ENCODE measurements around the gene MIA2. TPM values are rescaled to one million over a fixed set of nuclear protein-coding genes. Genes with fewer than 3 reads are reported as not detected.
"Not testable (repeated sequence)": the region's sequence is repeated elsewhere in the genome, so short reads cannot be mapped to it uniquely, and the experiment has no call there.

MIA2 gene
- polyA plus RNA-seq, 4 donors, result 74.1 to 92.8 (median 81.3) TPM

DNA sequence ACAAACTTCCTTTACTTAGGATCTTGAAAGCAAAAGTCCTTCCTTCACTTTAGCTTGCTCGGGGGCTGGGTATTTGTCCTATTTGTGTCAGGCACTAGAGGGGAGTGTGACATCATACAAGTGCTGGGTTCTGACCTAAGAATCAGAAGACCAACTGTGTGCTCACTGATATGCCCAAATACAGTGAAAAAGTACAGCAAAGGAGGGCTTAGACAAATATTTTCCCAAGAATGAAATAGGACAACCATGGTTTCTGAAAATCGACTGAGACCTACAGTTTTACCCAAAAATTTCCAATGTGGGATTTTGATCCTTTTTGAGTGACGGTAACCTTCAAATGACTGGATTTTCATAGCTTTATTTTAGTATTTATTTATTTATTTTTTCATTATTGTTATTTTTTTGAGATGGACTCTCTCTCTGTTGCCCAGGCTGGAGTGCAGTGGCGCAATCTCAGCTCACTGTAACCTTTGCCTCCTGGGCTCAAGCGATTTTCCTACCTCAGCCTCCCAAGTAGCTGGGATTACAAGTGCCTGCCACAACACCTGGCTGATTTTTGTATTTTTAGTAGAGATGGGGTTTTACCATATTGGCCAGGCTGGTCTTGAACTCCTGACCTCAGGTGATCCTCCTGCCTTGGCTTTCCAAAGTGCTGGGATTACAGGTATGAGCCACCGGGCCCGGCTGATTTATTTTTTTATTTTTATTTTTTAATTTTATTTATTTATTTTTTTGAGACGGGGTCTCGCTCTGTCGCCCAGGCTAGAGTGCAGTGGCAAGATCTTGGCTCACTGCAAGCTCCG is 1.8 kb upstream of the MIA2 start:
- DNase-seq (ENCODE audit: low read depth in 4 of 4, low spot score in 3 of 4), result not testable (repeated sequence)

DNA sequence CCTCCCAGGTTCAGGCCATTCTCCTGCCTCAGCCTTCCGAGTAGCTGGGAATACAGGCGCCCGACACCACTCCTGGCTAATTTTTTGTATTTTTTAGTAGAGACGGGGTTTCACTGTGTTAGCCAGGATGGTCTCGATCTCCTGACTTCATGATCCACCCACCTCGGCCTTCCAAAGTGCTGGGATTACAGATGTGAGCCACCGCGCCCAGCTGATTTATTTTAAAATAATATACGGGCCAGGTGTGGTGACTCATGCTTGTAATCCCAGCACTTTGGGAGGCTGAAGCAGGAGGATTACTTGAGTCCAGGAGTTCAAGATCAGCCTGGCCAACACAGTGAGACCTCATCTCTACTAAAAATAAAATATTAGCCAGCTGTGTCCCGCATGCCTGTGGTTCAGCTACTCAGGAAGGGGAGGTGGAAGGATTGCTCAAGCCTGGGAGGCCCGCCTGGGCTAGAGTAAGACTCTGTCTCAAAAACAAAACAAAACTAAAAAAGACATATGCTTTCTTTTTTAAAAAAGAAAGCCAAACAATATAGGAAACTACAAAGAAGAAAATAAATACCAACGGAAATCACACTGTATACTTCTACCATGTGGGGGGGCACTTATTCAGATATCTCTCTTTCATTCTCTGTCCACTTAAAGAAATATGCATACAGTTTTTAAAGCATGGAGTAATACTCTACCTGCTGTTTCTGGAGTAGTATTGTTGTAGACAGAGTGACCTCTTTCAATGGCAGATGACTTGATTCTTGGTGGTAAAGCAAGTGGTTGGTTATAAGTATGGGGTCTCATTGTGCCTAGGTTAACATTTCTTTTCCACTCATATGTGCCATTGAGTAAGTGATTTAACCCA is 930 bp upstream of the MIA2 start:
- no peak for DNase-seq (ENCODE audit: low read depth in 4 of 4, low spot score in 3 of 4)

DNA sequence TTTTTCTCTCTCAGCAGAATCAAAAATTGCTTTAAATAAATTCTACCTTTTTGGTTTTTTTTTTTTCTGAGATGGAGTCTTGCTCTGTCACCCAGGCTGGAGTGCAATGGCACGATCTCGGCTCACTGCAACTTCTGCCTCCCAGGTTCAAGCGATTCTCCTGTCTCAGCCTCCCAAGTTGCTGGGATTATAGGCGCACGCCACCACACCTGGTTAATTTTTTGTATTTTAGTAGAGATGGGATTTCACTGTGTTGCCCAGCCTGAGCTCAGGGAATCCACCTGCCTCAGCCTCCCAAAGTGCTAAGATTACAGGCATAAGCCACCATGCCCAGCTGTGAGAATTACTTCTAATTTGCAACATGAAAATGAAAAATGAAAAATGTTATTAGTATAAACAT is 1.3 kb downstream of the MIA2 start:
- DNase-seq (ENCODE audit: low read depth in 4 of 4, low spot score in 3 of 4), result not testable (repeated sequence)

- DNase-seq (ENCODE audit: low read depth in 4 of 4, low spot score in 3 of 4), result not testable (repeated sequence)
Observed at GRCh38 chr14:39235466-39235865, 1.8 kb downstream of the MIA2 start.

DNA sequence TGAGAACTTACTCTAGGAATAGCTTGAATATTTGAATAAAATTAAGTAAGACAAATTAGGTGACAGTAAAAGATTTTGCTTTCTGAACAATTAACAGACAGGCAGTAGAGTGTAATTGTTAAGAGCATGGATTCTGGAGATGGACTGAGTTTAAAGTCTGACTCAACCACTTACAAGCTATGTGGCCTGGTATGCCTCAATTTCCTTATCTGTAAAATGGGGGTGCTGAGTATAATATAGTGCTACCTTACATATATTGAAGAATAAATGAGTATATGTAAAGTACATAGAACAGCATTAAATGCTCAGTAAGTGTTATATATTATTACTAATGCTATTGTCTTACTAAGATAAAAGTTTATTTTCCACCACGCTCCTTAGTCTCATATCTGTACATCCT is 7.1 kb downstream of the MIA2 start:
- no peak for DNase-seq (ENCODE audit: low read depth in 4 of 4, low spot score in 3 of 4)

DNA sequence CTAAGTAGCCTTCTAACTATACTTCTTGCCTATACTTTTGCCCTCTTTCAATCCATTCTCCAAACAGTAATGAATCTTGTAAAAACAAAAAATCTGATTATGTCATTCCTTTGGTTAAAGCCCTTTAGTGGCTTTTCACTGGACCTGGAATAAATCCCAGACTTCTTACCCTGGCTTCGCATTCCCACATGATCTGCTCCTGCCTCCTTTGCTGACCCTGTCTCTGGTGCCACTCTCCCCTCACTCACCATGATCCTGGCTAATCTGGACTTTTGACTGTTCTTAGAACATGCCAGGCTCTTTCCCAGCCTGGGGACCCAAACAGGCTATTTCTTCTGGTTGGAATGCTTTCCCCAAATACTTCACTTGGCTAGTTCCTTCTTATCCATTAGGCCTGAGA is 7.9 kb downstream of the MIA2 start:
- no peak for DNase-seq (ENCODE audit: low read depth in 4 of 4, low spot score in 3 of 4)

DNA sequence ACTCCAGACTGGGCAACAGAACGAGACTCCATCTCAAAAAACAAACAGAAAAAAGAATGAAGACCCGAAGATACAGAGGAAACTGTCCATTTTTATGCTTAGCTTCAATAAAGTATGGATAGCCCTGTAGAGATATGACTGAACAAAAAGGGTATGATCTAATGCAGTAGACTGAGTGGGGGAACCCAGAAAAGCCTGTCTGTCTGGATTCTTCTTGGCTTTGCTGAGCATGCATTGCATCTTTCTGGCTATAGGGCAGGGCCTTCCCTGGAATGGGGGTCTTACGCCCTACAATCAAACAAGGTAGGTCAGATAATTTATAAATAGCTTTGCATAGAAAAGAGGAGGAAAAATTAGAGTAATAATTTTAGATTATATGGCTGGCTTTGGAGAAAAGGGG is 10.1 kb downstream of the MIA2 start:
- DNase-seq (ENCODE audit: low read depth in 4 of 4, low spot score in 3 of 4), result no peak

DNA sequence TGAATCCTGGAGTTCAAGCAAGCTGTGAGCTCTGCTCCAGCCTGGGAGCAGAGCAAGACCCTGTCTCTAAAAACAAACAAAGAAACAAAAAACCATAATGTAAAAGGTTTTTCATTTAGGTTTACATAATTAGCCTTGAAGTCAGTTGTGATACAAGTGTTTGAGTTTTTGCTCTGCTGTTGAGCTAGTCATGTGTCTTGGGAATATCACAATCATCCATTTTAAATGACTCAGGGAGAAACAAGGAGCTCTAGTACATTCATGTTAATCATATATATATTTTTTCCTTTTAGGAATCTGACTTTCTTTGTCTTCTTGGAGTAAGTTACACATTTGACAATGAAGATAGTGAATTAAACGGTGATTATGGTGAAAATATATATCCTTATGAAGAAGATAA is 12.9 kb downstream of the MIA2 start:
- DNase-seq (ENCODE audit: low read depth in 4 of 4, low spot score in 3 of 4), result no peak

DNA sequence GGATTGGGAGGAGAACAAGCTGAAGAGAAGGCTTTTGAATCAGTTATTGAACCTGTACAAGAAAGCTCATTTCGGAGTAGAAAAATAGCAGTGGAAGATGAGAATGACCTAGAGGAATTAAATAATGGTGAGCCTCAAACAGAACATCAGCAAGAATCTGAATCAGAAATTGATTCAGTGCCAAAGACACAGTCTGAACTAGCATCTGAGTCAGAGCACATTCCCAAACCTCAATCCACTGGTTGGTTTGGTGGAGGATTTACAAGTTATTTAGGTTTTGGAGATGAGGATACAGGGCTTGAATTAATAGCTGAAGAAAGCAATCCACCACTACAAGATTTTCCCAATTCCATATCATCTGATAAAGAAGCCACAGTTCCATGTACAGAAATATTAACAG is 13.5 kb downstream of the MIA2 start:
- no peak for DNase-seq (ENCODE audit: low read depth in 4 of 4, low spot score in 3 of 4)

- no peak for DNase-seq (ENCODE audit: low read depth in 4 of 4, low spot score in 3 of 4)
Observed at GRCh38 chr14:39251547-39251946, 17.8 kb downstream of the MIA2 start.

- DNase-seq (ENCODE audit: low read depth in 4 of 4, low spot score in 3 of 4), result not testable (repeated sequence)
Observed at GRCh38 chr14:39257388-39257787, 23.7 kb downstream of the MIA2 start.

GRCh38 chr14:39258782-39259545 is 25.2 kb downstream of the MIA2 start:
- DNase-seq (ENCODE audit: low read depth in 4 of 4, low spot score in 3 of 4), result no peak

DNA sequence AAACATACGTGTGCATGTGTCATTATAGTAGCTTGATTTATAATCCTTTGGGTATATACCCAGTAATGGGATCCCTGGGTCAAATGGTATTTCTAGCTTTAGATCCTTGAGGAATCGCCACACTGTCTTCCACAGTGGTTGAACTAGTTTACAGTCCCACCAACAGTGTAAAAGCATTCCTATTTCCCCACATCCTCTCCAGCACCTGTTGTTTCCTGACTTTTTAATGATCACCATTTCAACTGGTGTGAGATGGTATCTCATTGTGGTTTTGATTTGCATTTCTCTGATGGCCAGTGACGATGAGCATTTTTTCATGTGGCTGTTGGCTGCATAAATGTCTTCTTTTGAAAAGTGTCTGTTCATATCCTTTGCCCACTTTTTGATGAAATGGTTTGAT is 26.4 kb downstream of the MIA2 start:
- DNase-seq (ENCODE audit: low read depth in 4 of 4, low spot score in 3 of 4), result not testable (repeated sequence)

GRCh38 chr14:39262214-39262613 is 28.5 kb downstream of the MIA2 start:
- not testable (repeated sequence) for DNase-seq (ENCODE audit: low read depth in 4 of 4, low spot score in 3 of 4)

DNA sequence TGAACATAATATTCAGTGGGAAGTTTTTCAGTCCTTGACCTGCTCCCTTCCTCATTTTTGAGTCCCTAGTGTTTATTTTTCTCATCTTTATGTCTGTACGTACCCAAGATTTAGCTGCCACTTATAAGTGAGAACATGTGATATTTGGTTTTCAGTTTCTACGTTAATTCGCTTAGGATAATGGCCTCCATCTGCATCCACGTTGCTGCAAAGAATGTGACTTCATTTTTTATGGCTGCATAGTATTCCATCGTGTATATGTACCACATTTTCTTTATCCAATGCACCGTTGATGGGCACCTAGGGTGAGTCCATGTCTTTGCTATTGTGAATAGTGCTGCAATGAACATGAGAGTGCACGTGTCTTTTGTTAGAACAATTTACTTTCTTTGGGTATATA is 30.3 kb downstream of the MIA2 start:
- no peak for DNase-seq (ENCODE audit: low read depth in 4 of 4, low spot score in 3 of 4)

- no peak for DNase-seq (ENCODE audit: low read depth in 4 of 4, low spot score in 3 of 4)
Observed at GRCh38 chr14:39264558-39264957, 30.8 kb downstream of the MIA2 start.

GRCh38 chr14:39265033-39265432 is 31.3 kb downstream of the MIA2 start:
- DNase-seq (ENCODE audit: low read depth in 4 of 4, low spot score in 3 of 4), result peak in 1 of 4 donors; percentile 8

DNA sequence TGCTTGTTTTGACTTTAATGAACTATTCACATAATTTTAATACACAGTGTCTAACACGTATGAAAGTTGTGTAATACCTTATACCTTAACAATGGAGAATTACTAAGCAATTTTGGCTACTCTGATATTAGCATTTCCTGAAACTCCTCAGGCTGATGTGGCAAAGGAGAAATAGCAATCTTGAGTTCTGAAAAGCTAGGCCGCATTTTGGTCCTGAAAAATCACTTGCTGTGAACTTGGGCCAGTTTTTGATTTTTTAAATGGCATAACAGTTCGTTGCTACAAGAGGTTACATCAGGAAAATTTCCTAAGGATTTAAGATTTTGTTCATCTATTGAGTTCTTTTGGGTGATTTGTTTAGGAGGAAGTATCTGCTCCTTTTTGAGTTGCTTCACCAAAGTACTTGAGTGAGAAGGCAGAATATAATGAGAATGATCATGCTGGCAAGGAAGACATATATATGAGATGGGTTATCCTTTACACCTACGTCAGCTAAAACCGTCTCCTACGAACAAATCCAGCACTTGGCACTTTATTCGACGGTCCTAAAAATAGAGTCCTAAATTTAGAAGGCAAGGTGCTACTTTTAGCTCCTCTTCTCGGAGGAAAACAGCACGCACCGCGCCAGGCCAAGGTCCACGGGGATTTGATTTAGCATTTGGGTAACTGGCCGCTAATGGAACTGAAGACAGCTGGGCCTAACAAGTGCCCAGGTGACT is 32.2 kb downstream of the MIA2 start:
- no peak for DNase-seq (ENCODE audit: low read depth in 4 of 4, low spot score in 3 of 4)

- peak; percentile 55 to 65 (median 57) for DNase-seq (ENCODE audit: low read depth in 4 of 4, low spot score in 3 of 4)
Observed at GRCh38 chr14:39266525-39266870, 32.8 kb downstream of the MIA2 start.

DNA sequence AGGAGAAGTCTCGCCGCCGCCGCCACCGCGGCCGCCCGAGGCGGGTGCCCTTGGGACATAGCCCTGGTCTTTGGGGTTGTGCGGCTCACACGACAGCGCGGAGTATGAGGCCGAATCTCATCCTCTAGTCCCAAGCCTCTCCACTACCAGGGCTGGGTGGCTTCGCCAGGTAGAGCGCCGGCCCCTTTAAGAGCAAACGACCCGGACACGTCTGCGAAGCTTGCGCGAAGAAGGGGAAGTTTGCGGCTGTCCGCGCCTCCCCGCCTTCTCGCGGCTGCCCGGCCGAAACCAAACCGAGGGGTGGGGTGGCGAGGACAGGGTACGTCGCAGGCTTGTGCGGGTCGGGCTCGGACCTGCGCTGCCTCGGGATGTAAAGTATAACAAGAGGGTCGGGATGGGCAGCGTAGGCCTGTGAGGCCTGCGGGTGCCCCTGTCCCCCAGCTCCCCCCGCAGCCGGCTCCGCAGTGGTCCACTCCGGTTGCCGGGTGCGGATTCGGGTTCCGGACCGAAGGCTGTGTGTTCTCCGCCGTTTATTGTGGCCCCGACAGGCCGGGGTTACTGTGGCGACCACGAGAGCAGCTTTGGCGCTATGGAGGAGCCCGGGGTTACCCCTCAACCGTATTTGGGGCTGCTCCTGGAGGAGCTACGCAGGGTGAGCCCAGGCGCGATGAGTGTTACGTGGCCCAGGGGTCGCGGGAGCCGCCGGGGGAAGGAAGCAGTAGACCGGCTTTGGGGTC is 33.3 kb downstream of the MIA2 start:
- DNase-seq (ENCODE audit: low read depth in 4 of 4, low spot score in 3 of 4), result peak; percentile 65 to 85 (median 77)
